8988T (cell line): ENCODE data around the gene STK38.
"Not testable (repeated sequence)": the region's sequence is repeated elsewhere in the genome, so short reads cannot be mapped to it uniquely, and the experiment has no call there.

ENCODE experiments used
- DNase-seq: peaks from one replicate; pipeline ENCODE4 v3.0.0; 2011

STK38 gene

GRCh38 chr6:36546920-36547645 is at the start of gene STK38:
TSS of gene STK38 (minus strand) at chr6:36547479. CDS start at chr6:36540202, 7,277 bp downstream.
- peak; percentile 90 for DNase-seq

GRCh38 chr6:36596356-36596755 is 49.1 kb upstream of the STK38 start:
- no peak for DNase-seq

GRCh38 chr6:36594816-36595643 is 47.8 kb upstream of the STK38 start:
- no peak for DNase-seq

- peak; percentile 76 for DNase-seq
Measured at GRCh38 chr6:36594029-36594815, 46.9 kb upstream of the STK38 start, which contains the start of gene SRSF3. TSS of gene SRSF3 (plus strand) at chr6:36594362. CDS start at chr6:36596763, 2,401 bp downstream.

- DNase-seq: no peak
Measured at GRCh38 chr6:36593569-36594028, 46.3 kb upstream of the STK38 start.

GRCh38 chr6:36592221-36592655 is 45.0 kb upstream of the STK38 start:
- DNase-seq: no peak

- no peak for DNase-seq
Measured at GRCh38 chr6:36590237-36590636, 43.0 kb upstream of the STK38 start.

- DNase-seq: not testable (repeated sequence)
Measured at GRCh38 chr6:36589025-36589400, 41.7 kb upstream of the STK38 start.

GRCh38 chr6:36586606-36587005 is 39.3 kb upstream of the STK38 start:
- no peak for DNase-seq

- no peak for DNase-seq
Measured at GRCh38 chr6:36581716-36582115, 34.4 kb upstream of the STK38 start.

GRCh38 chr6:36580184-36580526 is 32.9 kb upstream of the STK38 start:
- DNase-seq: no peak

- no peak for DNase-seq
Measured at GRCh38 chr6:36578431-36578830, 31.2 kb upstream of the STK38 start.

- DNase-seq: no peak
Measured at GRCh38 chr6:36578030-36578429, 30.8 kb upstream of the STK38 start.

- peak; percentile 39 for DNase-seq
Measured at GRCh38 chr6:36577301-36577700, 30.0 kb upstream of the STK38 start.

- DNase-seq: no peak
Measured at GRCh38 chr6:36576578-36576977, 29.3 kb upstream of the STK38 start.

GRCh38 chr6:36574679-36575078 is 27.4 kb upstream of the STK38 start:
- DNase-seq: no peak

- DNase-seq: not testable (repeated sequence)
Measured at GRCh38 chr6:36572353-36573311, 25.4 kb upstream of the STK38 start.

GRCh38 chr6:36571122-36572043 is 24.1 kb upstream of the STK38 start:
- no peak for DNase-seq

GRCh38 chr6:36570264-36570663 is 23.0 kb upstream of the STK38 start:
- DNase-seq: no peak

GRCh38 chr6:36566418-36566905 is 19.2 kb upstream of the STK38 start:
- DNase-seq: no peak

- no peak for DNase-seq
Measured at GRCh38 chr6:36563928-36564284, 16.6 kb upstream of the STK38 start.
